ENCODE results near the gene FRG2.

- TF ChIP-seq, protein P1, sequence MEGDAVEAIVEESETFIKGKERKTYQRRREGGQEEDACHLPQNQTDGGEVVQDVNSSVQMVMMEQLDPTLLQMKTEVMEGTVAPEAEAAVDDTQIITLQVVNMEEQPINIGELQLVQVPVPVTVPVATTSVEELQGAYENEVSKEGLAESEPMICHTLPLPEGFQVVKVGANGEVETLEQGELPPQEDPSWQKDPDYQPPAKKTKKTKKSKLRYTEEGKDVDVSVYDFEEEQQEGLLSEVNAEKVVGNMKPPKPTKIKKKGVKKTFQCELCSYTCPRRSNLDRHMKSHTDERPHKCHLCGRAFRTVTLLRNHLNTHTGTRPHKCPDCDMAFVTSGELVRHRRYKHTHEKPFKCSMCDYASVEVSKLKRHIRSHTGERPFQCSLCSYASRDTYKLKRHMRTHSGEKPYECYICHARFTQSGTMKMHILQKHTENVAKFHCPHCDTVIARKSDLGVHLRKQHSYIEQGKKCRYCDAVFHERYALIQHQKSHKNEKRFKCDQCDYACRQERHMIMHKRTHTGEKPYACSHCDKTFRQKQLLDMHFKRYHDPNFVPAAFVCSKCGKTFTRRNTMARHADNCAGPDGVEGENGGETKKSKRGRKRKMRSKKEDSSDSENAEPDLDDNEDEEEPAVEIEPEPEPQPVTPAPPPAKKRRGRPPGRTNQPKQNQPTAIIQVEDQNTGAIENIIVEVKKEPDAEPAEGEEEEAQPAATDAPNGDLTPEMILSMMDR (IDR thresholded peaks at IDR 0.05), result no peak
- TF ChIP-seq EZH2phosphoT487 (IDR thresholded peaks at IDR 0.05) (no peak), EZH2 (IDR thresholded peaks at IDR 0.05) (no peak)
Observed at GRCh38 chr4:189988877-189989431, 38.1 kb downstream of the FRG2 start.
